AG09309 (cell line): ENCODE data around the gene NEGR1.

Source experiments
- DNase-seq: peaks from one replicate; pipeline ENCODE4 v3.0.0-alpha.2; 2010; ENCODE audit warnings: low read depth
- H3K4me3 ChIP-seq: 2 replicates; pipeline ENCODE4 v1.5.1; 2011; ENCODE audit warnings: mild to moderate bottlenecking, low read depth, low read length, moderate library complexity; ENCODE audit not compliant: control insufficient read depth
- TF ChIP-seq, protein P1 (sequence below): IDR thresholded peaks from 2 replicates; pipeline ENCODE4 v1.5.1; 2011; ENCODE audit warnings: mild to moderate bottlenecking, low read depth, low read length, inconsistent platforms; ENCODE audit not compliant: insufficient read depth, control insufficient read depth; ENCODE audit errors: missing control alignments

NEGR1 gene

DNA sequence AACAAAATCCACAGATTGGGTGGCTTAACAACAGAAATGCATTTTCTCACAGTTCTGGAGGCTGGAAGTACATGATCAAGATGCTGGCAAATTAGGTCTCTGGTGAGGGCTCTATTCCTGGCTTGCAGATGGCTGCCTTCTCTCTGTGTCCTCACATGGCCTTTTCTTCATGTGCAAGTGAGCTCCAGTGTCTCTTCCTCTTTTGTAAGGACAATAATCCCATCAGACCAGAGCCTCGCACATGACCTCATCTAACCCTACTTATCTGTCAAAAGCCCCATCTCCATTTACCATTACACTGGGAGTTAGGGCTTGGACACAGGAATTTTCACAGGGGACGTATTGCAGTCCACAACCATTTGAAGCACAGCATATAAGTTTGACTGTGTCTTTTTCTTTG is 181.6 kb downstream of the NEGR1 start:
- DNase-seq, result no peak
- TF ChIP-seq, protein P1, sequence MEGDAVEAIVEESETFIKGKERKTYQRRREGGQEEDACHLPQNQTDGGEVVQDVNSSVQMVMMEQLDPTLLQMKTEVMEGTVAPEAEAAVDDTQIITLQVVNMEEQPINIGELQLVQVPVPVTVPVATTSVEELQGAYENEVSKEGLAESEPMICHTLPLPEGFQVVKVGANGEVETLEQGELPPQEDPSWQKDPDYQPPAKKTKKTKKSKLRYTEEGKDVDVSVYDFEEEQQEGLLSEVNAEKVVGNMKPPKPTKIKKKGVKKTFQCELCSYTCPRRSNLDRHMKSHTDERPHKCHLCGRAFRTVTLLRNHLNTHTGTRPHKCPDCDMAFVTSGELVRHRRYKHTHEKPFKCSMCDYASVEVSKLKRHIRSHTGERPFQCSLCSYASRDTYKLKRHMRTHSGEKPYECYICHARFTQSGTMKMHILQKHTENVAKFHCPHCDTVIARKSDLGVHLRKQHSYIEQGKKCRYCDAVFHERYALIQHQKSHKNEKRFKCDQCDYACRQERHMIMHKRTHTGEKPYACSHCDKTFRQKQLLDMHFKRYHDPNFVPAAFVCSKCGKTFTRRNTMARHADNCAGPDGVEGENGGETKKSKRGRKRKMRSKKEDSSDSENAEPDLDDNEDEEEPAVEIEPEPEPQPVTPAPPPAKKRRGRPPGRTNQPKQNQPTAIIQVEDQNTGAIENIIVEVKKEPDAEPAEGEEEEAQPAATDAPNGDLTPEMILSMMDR, result no peak
- H3K4me3 ChIP-seq, result no peak overlapping the region

DNA sequence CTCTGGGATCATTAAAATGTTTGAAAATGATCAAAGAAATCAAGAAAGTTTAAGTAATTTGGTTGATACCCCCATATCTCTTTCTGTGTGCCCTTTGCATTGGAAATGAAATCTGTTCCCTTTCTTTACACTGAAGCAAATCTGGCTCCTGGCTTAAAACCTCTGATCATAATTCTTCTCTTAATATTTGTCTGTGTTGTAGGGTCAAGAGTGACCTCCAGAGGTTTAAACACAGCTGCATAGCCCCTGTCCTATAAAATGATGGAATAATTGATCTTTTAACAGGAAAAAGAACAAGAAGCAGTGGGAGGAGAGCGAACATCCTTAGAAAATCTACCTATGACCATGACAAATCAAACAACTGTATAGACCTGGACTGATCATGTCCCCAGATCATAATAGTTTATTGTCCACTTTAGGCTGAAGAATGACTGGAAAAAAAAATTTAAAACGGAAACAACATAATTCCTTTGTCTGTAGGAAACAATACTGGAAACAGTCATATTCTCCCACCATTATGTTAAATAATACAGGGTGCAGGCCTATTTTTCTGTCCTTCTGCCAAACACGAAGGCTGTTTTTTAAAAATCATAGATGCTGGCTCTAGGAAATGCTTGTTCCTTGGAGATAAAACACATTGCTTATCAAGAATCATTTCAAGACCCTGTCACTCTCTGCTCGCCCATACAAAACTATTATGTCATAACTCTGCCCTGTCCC is 184.3 kb downstream of the NEGR1 start:
- no peak for DNase-seq
- no peak overlapping the region for H3K4me3 ChIP-seq
- TF ChIP-seq, protein P1, result no peak

DNA sequence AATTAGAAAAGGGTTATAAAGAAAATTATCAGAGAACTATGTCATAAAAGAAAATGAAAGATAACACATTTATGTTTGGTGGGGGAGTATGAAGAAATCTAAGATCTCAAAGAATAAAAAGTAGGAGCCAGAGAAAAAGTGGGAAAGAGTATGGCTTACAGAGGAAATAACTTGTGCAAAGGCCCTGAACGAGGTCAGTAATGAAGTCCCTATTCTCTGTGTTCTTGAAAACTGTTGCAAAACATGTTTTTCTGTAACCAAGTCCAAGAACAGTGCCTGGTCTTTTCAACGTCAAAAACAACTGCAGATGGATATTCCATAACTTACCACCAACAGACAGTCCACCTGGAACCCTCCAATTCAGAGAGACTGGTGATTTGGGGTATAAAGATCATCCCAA is 188.1 kb downstream of the NEGR1 start:
- TF ChIP-seq, protein P1, result no peak
- no peak for DNase-seq
- H3K4me3 ChIP-seq, result no peak overlapping the region

DNA sequence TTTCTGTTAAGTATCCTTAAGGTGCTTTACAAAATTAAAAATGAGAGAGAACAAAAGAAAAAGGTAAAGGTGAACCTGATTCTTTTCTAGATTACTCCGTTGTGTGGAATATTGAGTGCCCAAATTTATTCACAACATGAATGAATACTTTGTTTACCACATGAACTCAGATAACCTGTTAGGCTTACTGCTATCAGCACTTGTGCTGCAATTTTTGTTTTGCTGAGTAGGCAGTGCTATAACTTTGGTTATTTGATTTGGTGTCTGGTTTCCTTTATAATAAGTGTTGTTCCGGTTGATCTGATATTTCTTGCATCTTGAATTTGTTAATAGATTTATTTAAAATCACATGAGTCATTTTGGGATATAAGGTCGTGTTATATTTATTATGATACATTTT is 195.9 kb downstream of the NEGR1 start:
- no peak for DNase-seq
- H3K4me3 ChIP-seq, result no peak overlapping the region
- TF ChIP-seq, protein P1, result no peak

DNA sequence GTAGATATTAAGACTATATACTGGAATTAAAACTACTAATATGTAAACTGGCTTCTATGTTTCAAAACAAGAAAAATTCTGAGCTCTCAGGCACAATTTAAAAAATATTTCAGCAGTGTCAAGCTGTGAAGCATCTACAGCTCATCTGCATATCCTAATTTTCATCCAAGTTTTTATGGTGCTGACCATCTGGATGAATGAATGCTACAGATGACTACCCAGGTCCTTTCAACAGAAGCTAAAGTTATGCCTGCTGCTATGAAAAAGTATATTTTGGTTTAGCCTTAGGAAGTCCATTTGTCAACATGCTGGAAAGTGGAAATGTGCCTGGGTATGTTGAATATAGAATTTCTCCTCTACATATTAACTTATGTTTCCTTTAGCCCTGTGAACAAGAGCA is 206.9 kb downstream of the NEGR1 start:
- TF ChIP-seq, protein P1, result no peak
- DNase-seq, result no peak
- no peak overlapping the region for H3K4me3 ChIP-seq

DNA sequence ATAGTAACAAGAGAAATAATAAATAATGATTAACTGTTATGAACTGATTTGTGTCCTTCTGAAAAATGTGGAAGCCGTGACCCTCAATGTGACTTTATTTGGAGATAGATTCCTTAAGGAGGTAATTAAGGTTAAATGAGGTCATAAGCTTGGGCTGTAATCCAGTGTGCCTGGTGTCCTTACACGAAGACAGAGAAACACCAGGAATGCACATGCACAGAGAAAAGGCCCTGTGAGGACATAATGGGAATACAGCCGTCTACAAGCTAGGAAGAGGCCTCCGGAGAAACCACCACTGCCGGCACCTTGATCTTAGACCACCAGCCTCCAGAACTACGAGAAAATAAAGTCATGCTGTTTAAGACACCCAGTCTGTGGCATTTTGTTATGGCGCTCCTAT is 215.9 kb downstream of the NEGR1 start:
- TF ChIP-seq, protein P1, result no peak
- no peak for DNase-seq
- no peak overlapping the region for H3K4me3 ChIP-seq
